ENCODE results near the gene GNG7. TPM values are rescaled to one million over a fixed set of nuclear protein-coding genes. Genes with fewer than 3 reads are reported as not detected.
A peak's percentile ranks its signal among the peaks of the same experiment; 100 is the strongest.
"Not testable (repeated sequence)": the region's sequence is repeated elsewhere in the genome, so short reads cannot be mapped to it uniquely, and the experiment has no call there.

GNG7 gene
- total and polyA plus RNA-seq, 2 experiments from 2014 or later, result 0.11 to 0.13 TPM

GRCh38 chr19:2468596-2468995 lies 233.9 kb downstream of the GNG7 start:
- H3K27ac ChIP-seq, result no peak overlapping the region
- in situ Hi-C loops (cut with MboI), result no loop called here

DNA sequence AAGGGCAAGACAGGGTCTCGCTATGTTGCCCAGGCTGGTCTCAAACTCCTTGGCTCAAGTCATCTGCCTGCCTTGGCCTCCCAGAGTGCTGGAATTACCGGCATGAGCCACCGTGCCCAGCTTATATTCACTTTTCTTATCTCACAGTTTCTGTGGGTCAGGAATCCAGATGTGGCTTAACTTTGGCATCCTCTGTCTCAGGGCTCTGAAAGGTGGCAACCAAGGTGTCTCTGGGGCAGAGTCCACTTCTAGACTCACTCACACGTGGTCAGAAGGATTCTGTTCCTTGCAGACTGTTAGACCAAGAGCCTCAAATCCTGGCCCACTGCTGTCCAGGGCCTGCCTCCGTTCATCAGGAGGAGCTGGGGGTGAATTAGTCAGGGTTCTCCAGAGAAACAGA lies 238.1 kb downstream of the GNG7 start:
- no peak overlapping the region for H2AFZ ChIP-seq
- no peak overlapping the region for H3K9ac ChIP-seq
- H3K9me2 ChIP-seq (ENCODE audit: insufficient read depth), result no peaks in the 10 kb centered on the region
- no peak overlapping the region for H3K27ac ChIP-seq
- DNase-seq, result no peak
- no peaks in the 10 kb centered on the region; the same call in 1 of the 2 replicates for H3F3A ChIP-seq (ENCODE audit: insufficient read depth)
- H3K4me3 ChIP-seq, result no peak overlapping the region
- H4K20me1 ChIP-seq (ENCODE audit: insufficient read depth), result no peaks in the 10 kb centered on the region
- H3K27me3 ChIP-seq (replicated peaks; ENCODE audit: insufficient read depth), result no peaks in the 10 kb centered on the region
- H3K36me3 ChIP-seq (ENCODE audit: low read depth), result no peaks in the 10 kb centered on the region
- in situ Hi-C loops (cut with MboI), result no loop called here
- H3K79me2 ChIP-seq (ENCODE audit: insufficient read depth), result no peaks in the 10 kb centered on the region; the same call in 1 of the 2 replicates
- H3K4me1 ChIP-seq (ENCODE audit: insufficient read depth), result peaks cover 12% of the 10 kb centered on the region
- WGBS, 2 experiments (ENCODE audit: low coverage in 1 of 2, low lambda C conversion rate in 2 of 2, missing lambda C conversion rate in 2 of 2), result 57 to 67% methylated on average over 5 of the region's 5 CpGs
- TF ChIP-seq EZH2 (IDR thresholded peaks at IDR 0.05; ENCODE audit: insufficient read depth, poor library complexity, severe bottlenecking) (no peak), EZH2phosphoT487 (IDR thresholded peaks at IDR 0.05; ENCODE audit: insufficient read depth, low read depth) (no peak)
- H3K9me3 ChIP-seq (ENCODE audit: low read depth), result no peaks in the 10 kb centered on the region
- no peak overlapping the region for H3K4me2 ChIP-seq (ENCODE audit: unreplicated experiment)

More at GRCh38 chr19:2468596-2468995, 233.9 kb downstream of the GNG7 start:
- H4K20me1 ChIP-seq (ENCODE audit: insufficient read depth), result no peaks in the 10 kb centered on the region
- no peaks in the 10 kb centered on the region; the same call in 1 of the 2 replicates for H3F3A ChIP-seq (ENCODE audit: insufficient read depth)
- no peaks in the 10 kb centered on the region for H3K36me3 ChIP-seq (ENCODE audit: low read depth)
- no peaks in the 10 kb centered on the region for H3K9me2 ChIP-seq (ENCODE audit: insufficient read depth)
- H3K4me3 ChIP-seq, result no peak overlapping the region
- H3K27me3 ChIP-seq (replicated peaks; ENCODE audit: insufficient read depth), result no peaks in the 10 kb centered on the region
- peak; percentile 33 for DNase-seq
- H2AFZ ChIP-seq, result no peak overlapping the region
- H3K79me2 ChIP-seq (ENCODE audit: insufficient read depth), result no peaks in the 10 kb centered on the region
- H3K9ac ChIP-seq, result no peak overlapping the region
- no peaks in the 10 kb centered on the region for H3K9me3 ChIP-seq (ENCODE audit: low read depth)
- H3K4me1 ChIP-seq (ENCODE audit: insufficient read depth), result peaks cover 12% of the 10 kb centered on the region
- 68 to 72% methylated on average over 12 of the region's 12 CpGs for WGBS, 2 experiments (ENCODE audit: low coverage in 1 of 2, low lambda C conversion rate in 2 of 2, missing lambda C conversion rate in 2 of 2)
- H3K4me2 ChIP-seq (ENCODE audit: unreplicated experiment), result no peak overlapping the region
- TF ChIP-seq EZH2 (IDR thresholded peaks at IDR 0.05; ENCODE audit: insufficient read depth, poor library complexity, severe bottlenecking), result no peak
- TF ChIP-seq EZH2phosphoT487 (IDR thresholded peaks at IDR 0.05; ENCODE audit: insufficient read depth, low read depth), result no peak

- H3K9me2 ChIP-seq (ENCODE audit: insufficient read depth); in situ Hi-C loops (cut with MboI); H3K79me2 ChIP-seq (ENCODE audit: insufficient read depth); H3F3A ChIP-seq (ENCODE audit: insufficient read depth); H3K4me2 ChIP-seq (ENCODE audit: unreplicated experiment); H3K4me1 ChIP-seq (ENCODE audit: insufficient read depth); H3K9ac ChIP-seq; H3K36me3 ChIP-seq (ENCODE audit: low read depth); H3K4me3 ChIP-seq; H4K20me1 ChIP-seq (ENCODE audit: insufficient read depth); H3K27ac ChIP-seq; H3K9me3 ChIP-seq (ENCODE audit: low read depth); H3K27me3 ChIP-seq (replicated peaks; ENCODE audit: insufficient read depth); DNase-seq: not testable (repeated sequence)
- WGBS, 2 experiments (ENCODE audit: low coverage in 1 of 2, low lambda C conversion rate in 2 of 2, missing lambda C conversion rate in 2 of 2), result 94 to 96% methylated on average over 5 of the region's 5 CpGs
- H2AFZ ChIP-seq, result peak overlapping the region; percentile 77; the same call in 1 of the 2 replicates
Observed at GRCh38 chr19:2463694-2464093, 238.8 kb downstream of the GNG7 start.

- WGBS, 2 experiments (ENCODE audit: low coverage in 1 of 2, low lambda C conversion rate in 2 of 2, missing lambda C conversion rate in 2 of 2), result 5 to 6% methylated on average over 42 to 46 of the region's 46 CpGs
- H4K20me1 ChIP-seq (ENCODE audit: insufficient read depth), result no peaks in the 10 kb centered on the region
- H3K4me1 ChIP-seq (ENCODE audit: insufficient read depth), result 0 out of 2 replicates have a peak, but pooled peaks cover 6% of the 10 kb centered on the region
- peak overlapping the region; percentile 98 for H2AFZ ChIP-seq
- no peaks in the 10 kb centered on the region for H3K9me2 ChIP-seq (ENCODE audit: insufficient read depth)
- no peaks in the 10 kb centered on the region for H3K36me3 ChIP-seq (ENCODE audit: low read depth)
- H3K4me3 ChIP-seq, result peak overlapping the region; percentile 90
- in situ Hi-C loops (cut with MboI), result no loop called here
- H3K79me2 ChIP-seq (ENCODE audit: insufficient read depth), result peaks cover 10% of the 10 kb centered on the region
- TF ChIP-seq EZH2 (IDR thresholded peaks at IDR 0.05; ENCODE audit: insufficient read depth, poor library complexity, severe bottlenecking) (no peak), EZH2phosphoT487 (IDR thresholded peaks at IDR 0.05; ENCODE audit: insufficient read depth, low read depth) (no peak)
- H3F3A ChIP-seq (ENCODE audit: insufficient read depth), result no peaks in the 10 kb centered on the region; the same call in 1 of the 2 replicates
- H3K27ac ChIP-seq, result peak overlapping the region; percentile 54
- no peaks in the 10 kb centered on the region for H3K27me3 ChIP-seq (replicated peaks; ENCODE audit: insufficient read depth)
- DNase-seq, result peak; percentile 98
- peak overlapping the region; percentile 78 for H3K9ac ChIP-seq
- H3K4me2 ChIP-seq (ENCODE audit: unreplicated experiment), result peak overlapping the region; percentile 89
- H3K9me3 ChIP-seq (ENCODE audit: low read depth), result no peaks in the 10 kb centered on the region
Observed at GRCh38 chr19:2462635-2463421, 239.7 kb downstream of the GNG7 start.
